ENCODE results near the gene FCHSD2. TPM values are rescaled to one million over a fixed set of nuclear protein-coding genes. Genes with fewer than 3 reads are reported as not detected.

The FCHSD2 gene
- total and polyA plus RNA-seq, 2 of the 13 experiments (the other 11 are each of a cell fraction or from before 2014, with no cell fraction given): 20.5 to 24.8 TPM

DNA sequence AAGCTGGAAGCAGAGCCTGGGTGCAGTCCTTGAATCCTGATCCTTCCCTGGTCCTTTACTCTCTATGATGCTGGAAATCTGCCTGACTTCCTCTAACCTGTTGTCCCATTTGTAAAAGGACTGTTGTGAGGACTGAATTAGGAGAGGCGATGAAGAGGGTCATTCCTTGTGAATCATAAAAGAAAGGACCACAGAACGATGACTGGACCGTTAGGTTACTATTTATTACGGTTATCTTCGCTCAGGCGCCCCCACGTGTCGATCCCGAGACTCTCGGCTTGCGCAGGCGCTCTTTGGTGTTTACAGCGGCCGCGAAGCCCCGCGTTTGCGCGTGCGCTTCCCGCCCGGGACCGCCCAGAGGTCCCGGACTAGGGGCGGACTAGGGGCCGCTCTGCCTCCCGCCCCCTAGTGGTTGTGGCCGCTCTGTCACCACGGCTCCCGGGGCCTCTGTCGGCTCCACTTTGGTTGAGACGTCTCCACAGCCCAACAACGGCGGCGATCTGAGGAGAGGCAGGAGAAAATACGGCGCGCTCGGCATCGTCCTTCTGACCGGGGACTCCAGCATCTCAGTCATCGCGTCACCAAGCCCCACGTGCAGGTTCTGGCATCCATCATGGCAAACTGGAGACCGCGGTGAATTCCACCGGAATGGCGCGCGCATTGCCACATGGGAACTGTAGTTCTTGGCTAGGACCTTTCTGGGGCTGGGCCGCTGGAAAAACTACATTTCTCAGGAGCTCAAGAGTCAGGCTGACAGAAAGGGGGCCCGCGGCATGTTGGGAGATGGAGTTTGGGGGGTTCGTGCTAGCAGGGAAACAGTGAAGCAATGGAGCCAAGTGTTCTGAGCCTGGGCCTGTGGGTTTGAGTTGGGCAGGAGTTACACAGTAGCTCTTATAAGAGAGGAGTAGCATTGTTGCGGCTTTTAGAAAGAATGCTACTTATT lies 348.4 kb downstream of the FCHSD2 start, which contains the start of gene STARD10 (continued):
- TF ChIP-seq, protein P1, sequence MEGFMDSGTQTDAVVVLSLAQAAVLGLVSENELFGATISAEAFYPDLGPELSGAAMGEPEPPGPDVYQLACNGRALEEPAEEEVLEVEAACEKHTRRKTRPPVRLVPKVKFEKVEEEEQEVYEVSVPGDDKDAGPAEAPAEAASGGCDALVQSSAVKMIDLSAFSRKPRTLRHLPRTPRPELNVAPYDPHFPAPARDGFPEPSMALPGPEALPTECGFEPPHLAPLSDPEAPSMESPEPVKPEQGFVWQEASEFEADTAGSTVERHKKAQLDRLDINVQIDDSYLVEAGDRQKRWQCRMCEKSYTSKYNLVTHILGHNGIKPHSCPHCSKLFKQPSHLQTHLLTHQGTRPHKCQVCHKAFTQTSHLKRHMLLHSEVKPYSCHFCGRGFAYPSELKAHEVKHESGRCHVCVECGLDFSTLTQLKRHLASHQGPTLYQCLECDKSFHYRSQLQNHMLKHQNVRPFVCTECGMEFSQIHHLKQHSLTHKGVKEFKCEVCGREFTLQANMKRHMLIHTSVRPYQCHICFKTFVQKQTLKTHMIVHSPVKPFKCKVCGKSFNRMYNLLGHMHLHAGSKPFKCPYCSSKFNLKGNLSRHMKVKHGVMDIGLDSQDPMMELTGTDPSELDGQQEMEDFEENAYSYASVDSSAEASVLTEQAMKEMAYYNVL (CRISPR knock-in tag; IDR thresholded peaks at IDR 0.05; ENCODE audit: borderline replicate concordance): no peak
- no peak for TF ChIP-seq MTF2 (CRISPR knock-in tag; IDR thresholded peaks at IDR 0.05; ENCODE audit: borderline replicate concordance)
- TF ChIP-seq CHD2 (IDR thresholded peaks at IDR 0.05; ENCODE audit: low read depth, low read length): 0 out of 2 replicates have a peak, but pooled peaks have one; percentile 60
- TF ChIP-seq, protein P2, sequence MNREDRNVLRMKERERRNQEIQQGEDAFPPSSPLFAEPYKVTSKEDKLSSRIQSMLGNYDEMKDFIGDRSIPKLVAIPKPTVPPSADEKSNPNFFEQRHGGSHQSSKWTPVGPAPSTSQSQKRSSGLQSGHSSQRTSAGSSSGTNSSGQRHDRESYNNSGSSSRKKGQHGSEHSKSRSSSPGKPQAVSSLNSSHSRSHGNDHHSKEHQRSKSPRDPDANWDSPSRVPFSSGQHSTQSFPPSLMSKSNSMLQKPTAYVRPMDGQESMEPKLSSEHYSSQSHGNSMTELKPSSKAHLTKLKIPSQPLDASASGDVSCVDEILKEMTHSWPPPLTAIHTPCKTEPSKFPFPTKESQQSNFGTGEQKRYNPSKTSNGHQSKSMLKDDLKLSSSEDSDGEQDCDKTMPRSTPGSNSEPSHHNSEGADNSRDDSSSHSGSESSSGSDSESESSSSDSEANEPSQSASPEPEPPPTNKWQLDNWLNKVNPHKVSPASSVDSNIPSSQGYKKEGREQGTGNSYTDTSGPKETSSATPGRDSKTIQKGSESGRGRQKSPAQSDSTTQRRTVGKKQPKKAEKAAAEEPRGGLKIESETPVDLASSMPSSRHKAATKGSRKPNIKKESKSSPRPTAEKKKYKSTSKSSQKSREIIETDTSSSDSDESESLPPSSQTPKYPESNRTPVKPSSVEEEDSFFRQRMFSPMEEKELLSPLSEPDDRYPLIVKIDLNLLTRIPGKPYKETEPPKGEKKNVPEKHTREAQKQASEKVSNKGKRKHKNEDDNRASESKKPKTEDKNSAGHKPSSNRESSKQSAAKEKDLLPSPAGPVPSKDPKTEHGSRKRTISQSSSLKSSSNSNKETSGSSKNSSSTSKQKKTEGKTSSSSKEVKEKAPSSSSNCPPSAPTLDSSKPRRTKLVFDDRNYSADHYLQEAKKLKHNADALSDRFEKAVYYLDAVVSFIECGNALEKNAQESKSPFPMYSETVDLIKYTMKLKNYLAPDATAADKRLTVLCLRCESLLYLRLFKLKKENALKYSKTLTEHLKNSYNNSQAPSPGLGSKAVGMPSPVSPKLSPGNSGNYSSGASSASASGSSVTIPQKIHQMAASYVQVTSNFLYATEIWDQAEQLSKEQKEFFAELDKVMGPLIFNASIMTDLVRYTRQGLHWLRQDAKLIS (CRISPR knock-in tag; IDR thresholded peaks at IDR 0.05): no peak
- TF ChIP-seq ZNF432 (CRISPR knock-in tag; IDR thresholded peaks at IDR 0.05; ENCODE audit: borderline replicate concordance): no peak
- no peak for TF ChIP-seq ZNF484 (CRISPR knock-in tag; IDR thresholded peaks at IDR 0.05; ENCODE audit: borderline replicate concordance, low read depth)
- peak; percentile 53; the same call in 1 of the 2 replicates for TF ChIP-seq HIVEP1 (CRISPR knock-in tag; IDR thresholded peaks at IDR 0.05)
- TF ChIP-seq, protein P3, sequence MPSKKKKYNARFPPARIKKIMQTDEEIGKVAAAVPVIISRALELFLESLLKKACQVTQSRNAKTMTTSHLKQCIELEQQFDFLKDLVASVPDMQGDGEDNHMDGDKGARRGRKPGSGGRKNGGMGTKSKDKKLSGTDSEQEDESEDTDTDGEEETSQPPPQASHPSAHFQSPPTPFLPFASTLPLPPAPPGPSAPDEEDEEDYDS (CRISPR knock-in tag; IDR thresholded peaks at IDR 0.05): peak; percentile 38; the same call in 1 of the 2 replicates
- TF ChIP-seq ZNF550 (CRISPR knock-in tag; IDR thresholded peaks at IDR 0.05; ENCODE audit: borderline replicate concordance): peak; percentile 34; the same call in 1 of the 2 replicates
- TF ChIP-seq, protein P4, sequence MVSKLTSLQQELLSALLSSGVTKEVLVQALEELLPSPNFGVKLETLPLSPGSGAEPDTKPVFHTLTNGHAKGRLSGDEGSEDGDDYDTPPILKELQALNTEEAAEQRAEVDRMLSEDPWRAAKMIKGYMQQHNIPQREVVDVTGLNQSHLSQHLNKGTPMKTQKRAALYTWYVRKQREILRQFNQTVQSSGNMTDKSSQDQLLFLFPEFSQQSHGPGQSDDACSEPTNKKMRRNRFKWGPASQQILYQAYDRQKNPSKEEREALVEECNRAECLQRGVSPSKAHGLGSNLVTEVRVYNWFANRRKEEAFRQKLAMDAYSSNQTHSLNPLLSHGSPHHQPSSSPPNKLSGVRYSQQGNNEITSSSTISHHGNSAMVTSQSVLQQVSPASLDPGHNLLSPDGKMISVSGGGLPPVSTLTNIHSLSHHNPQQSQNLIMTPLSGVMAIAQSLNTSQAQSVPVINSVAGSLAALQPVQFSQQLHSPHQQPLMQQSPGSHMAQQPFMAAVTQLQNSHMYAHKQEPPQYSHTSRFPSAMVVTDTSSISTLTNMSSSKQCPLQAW (CRISPR knock-in tag; IDR thresholded peaks at IDR 0.05): peak; percentile 94
- peak; percentile 63; the same call in 1 of the 2 replicates for TF ChIP-seq ZNF225 (CRISPR knock-in tag; IDR thresholded peaks at IDR 0.05)
- TF ChIP-seq, protein P5, sequence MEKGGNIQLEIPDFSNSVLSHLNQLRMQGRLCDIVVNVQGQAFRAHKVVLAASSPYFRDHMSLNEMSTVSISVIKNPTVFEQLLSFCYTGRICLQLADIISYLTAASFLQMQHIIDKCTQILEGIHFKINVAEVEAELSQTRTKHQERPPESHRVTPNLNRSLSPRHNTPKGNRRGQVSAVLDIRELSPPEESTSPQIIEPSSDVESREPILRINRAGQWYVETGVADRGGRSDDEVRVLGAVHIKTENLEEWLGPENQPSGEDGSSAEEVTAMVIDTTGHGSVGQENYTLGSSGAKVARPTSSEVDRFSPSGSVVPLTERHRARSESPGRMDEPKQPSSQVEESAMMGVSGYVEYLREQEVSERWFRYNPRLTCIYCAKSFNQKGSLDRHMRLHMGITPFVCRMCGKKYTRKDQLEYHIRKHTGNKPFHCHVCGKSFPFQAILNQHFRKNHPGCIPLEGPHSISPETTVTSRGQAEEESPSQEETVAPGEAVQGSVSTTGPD (CRISPR knock-in tag; IDR thresholded peaks at IDR 0.05): no peak
- peak; percentile 84 for TF ChIP-seq ZSCAN31 (CRISPR knock-in tag; IDR thresholded peaks at IDR 0.05; ENCODE audit: low read depth)
- no peak for TF ChIP-seq ZNF431 (CRISPR knock-in tag; IDR thresholded peaks at IDR 0.05; ENCODE audit: borderline replicate concordance, low read depth)
- TF ChIP-seq ZFP36L1 (CRISPR knock-in tag; IDR thresholded peaks at IDR 0.05): peak; percentile 89
- peak; percentile 82 for TF ChIP-seq SALL1 (CRISPR knock-in tag; IDR thresholded peaks at IDR 0.05)
- TF ChIP-seq CREB1 (IDR thresholded peaks at IDR 0.05): peak; percentile 79
- peak; percentile 78 for TF ChIP-seq CREB1 (CRISPR knock-in tag; IDR thresholded peaks at IDR 0.05)
- TF ChIP-seq ZNF773 (CRISPR knock-in tag; IDR thresholded peaks at IDR 0.05; ENCODE audit: borderline replicate concordance): no peak
